IMR-90 (cell line): ENCODE data around the gene GRK2. TPM values are rescaled to one million over a fixed set of nuclear protein-coding genes. Genes with fewer than 3 reads are reported as not detected.

Source experiments
- ATAC-seq: fragments of 200-7000 bp; cut with Tn5 transposase; 2 replicates; pipeline ENCODE4 v1.9.1; 2020; ENCODE audit warnings: low read depth, mild to moderate bottlenecking, moderate library complexity
- BruUV-seq: library from RNA; stranded (reverse); fragments of 400-500 nt; replicated peaks from 2 replicates; lab custom pipeline; 2021; lab: Mats Ljungman, UMichigan
- CTCF ChIA-PET: fragments of 300-600 bp; formaldehyde crosslinking; extraction: SDS; loops from one replicate; lab custom pipeline; 2021; ENCODE audit warnings: antibody characterized with exemption; lab: Yijun Ruan, JAX
- POLR2A ChIA-PET: fragments of 300-600 bp; sonication (Branson Sonifier 250); formaldehyde crosslinking; loops from one replicate; lab custom pipeline; 2022; ENCODE audit warnings: antibody characterized with exemption; ENCODE audit not compliant: unreplicated experiment; lab: Charles Lee
- DNase-seq: peaks from one replicate; pipeline ENCODE4 v3.0.0; 2013
- H2AFZ ChIP-seq: replicated peaks from 2 replicates; pipeline ENCODE3; 2013; ENCODE audit warnings: low read length, mild to moderate bottlenecking; ENCODE audit not compliant: poor library complexity
- H2AK5ac ChIP-seq: 2 replicates; pipeline ENCODE4 v1.6.1; 2013; ENCODE audit warnings: low read depth, low read length, inconsistent platforms
- H2AK9ac ChIP-seq: replicated peaks from 2 replicates; pipeline ENCODE3; 2013; ENCODE audit warnings: mild to moderate bottlenecking, low read depth, low read length, moderate library complexity; ENCODE audit not compliant: poor library complexity
- H2BK120ac ChIP-seq: 2 replicates; pipeline ENCODE4 v1.6.1; 2013; ENCODE audit warnings: low read depth, low read length, inconsistent platforms
- H2BK15ac ChIP-seq: 3 replicates; pipeline ENCODE4 v1.6.1; 2013; ENCODE audit warnings: low read depth, low read length, inconsistent platforms
- H2BK20ac ChIP-seq: 2 replicates; pipeline ENCODE4 v1.6.1; 2013; ENCODE audit warnings: low read depth, mild to moderate bottlenecking, inconsistent platforms, low read length, moderate library complexity
- H2BK5ac ChIP-seq: 2 replicates; pipeline ENCODE4 v1.6.1; 2013; ENCODE audit warnings: mild to moderate bottlenecking, low read depth, low read length, inconsistent platforms; ENCODE audit not compliant: poor library complexity, severe bottlenecking
- H3K14ac ChIP-seq: replicated peaks from 2 replicates; pipeline ENCODE4 v1.6.1; 2013; ENCODE audit warnings: low read depth, low read length, inconsistent platforms
- H3K18ac ChIP-seq: 2 replicates; pipeline ENCODE4 v1.6.1; 2013; ENCODE audit warnings: low read depth, low read length, control low read depth
- H3K23ac ChIP-seq: 2 replicates; pipeline ENCODE4 v1.6.1; 2013; ENCODE audit warnings: low read depth, low read length, inconsistent platforms
- H3K27ac ChIP-seq: 2 replicates; pipeline ENCODE4 v1.5.1; 2013; ENCODE audit warnings: mild to moderate bottlenecking, control low read depth, low read length; ENCODE audit not compliant: insufficient read depth
- H3K27me3 ChIP-seq: 2 replicates; pipeline ENCODE4 v1.6.1; 2013; ENCODE audit warnings: low read length; ENCODE audit not compliant: control insufficient read depth, insufficient read depth
- H3K36me3 ChIP-seq: 2 replicates; pipeline ENCODE4 v1.6.1; 2013; ENCODE audit warnings: low read length, mixed read lengths; ENCODE audit not compliant: control insufficient read depth, insufficient read depth
- H3K4ac ChIP-seq: 2 replicates; pipeline ENCODE4 v1.6.1; 2013; ENCODE audit warnings: low read depth, low read length, inconsistent platforms
- H3K4me1 ChIP-seq: 2 replicates; pipeline ENCODE4 v1.6.1; 2013; ENCODE audit warnings: low read length, mixed read lengths; ENCODE audit not compliant: control insufficient read depth, insufficient read depth
- H3K4me2 ChIP-seq: 2 replicates; pipeline ENCODE4 v1.6.1; 2013; ENCODE audit warnings: low read depth, mild to moderate bottlenecking, control low read depth, low read length, moderate library complexity
- H3K4me3 ChIP-seq: 2 replicates; pipeline ENCODE4 v1.5.1; 2013; ENCODE audit warnings: low read depth, mild to moderate bottlenecking, control low read depth, low read length, moderate library complexity; ENCODE audit not compliant: insufficient read depth
- H3K56ac ChIP-seq: 2 replicates; pipeline ENCODE4 v1.6.1; 2013; ENCODE audit warnings: low read length, inconsistent platforms; ENCODE audit not compliant: insufficient read depth; ENCODE audit errors: extremely low read depth
- H3K79me1 ChIP-seq, 2 experiments: 2 replicates each; pipeline ENCODE4 v1.6.1; 2013; ENCODE audit warnings: low read length in 2 of 2, inconsistent platforms in 1 of 2, low read depth in 1 of 2
- H3K9ac ChIP-seq: 2 replicates; pipeline ENCODE4 v1.6.1; 2013; ENCODE audit warnings: low read depth, low read length, control low read depth
- H3K9me1 ChIP-seq: 2 replicates; pipeline ENCODE4 v1.6.1; 2013; ENCODE audit warnings: low read length, inconsistent platforms; ENCODE audit not compliant: insufficient read depth
- H3K9me3 ChIP-seq: 2 replicates; pipeline ENCODE4 v1.6.1; 2013; ENCODE audit warnings: low read length; ENCODE audit not compliant: control insufficient read depth, insufficient read depth
- H4K20me1 ChIP-seq: 2 replicates; pipeline ENCODE4 v1.6.1; 2013; ENCODE audit warnings: low read length, inconsistent platforms; ENCODE audit not compliant: insufficient read depth
- H4K5ac ChIP-seq: 2 replicates; pipeline ENCODE4 v1.6.1; 2013; ENCODE audit warnings: mild to moderate bottlenecking, low read depth, low read length, control low read depth
- H4K8ac ChIP-seq, 2 experiments: 2 replicates each; pipeline ENCODE4 v1.6.1; 2013; ENCODE audit warnings: low read depth in 2 of 2, low read length in 2 of 2, control low read depth in 1 of 2, inconsistent platforms in 1 of 2
- H4K91ac ChIP-seq: 2 replicates; pipeline ENCODE4 v1.6.1; 2013; ENCODE audit warnings: low read depth, low read length, inconsistent platforms; ENCODE audit not compliant: insufficient read depth
- FOS ChIP-seq: fragments of 150-350 bp; IDR thresholded peaks from 2 replicates; pipeline ENCODE4 v1.6.1; 2016; ENCODE audit warnings: low read depth, low read length
- RAD21 ChIP-seq: IDR thresholded peaks from 2 replicates; pipeline ENCODE4 v1.6.1; 2012; ENCODE audit warnings: low read length, improper control_type of control experiment
- RFX5 ChIP-seq: IDR thresholded peaks from 2 replicates; pipeline ENCODE4 v1.8.0; 2012; ENCODE audit warnings: low read depth, mild to moderate bottlenecking, low read length, moderate library complexity
- WGBS, 2 experiments: methylation state at CpG; one replicate each; pipeline versions ENCODE4 v1.1.5 to v1.1.7; 2013; ENCODE audit warnings: missing lambda C conversion rate in 2 of 2; ENCODE audit not compliant: insufficient read length in 1 of 2; ENCODE audit errors: extremely low coverage in 2 of 2; 5-methylcytosine and 5-hydroxymethylcytosine counted together
- dilution Hi-C: fragments of 300-500 bp; cut with HindIII; formaldehyde crosslinking; loops from one replicate; pipeline ENCODE4 v1.14.3; 2018; ENCODE audit warnings: low sequenced_read_pairs; ENCODE audit not compliant: unreplicated experiment
- in situ Hi-C: fragments of 300-500 bp; cut with MboI; formaldehyde crosslinking; loops from 3 replicates; pipeline ENCODE4 v1.14.3; 2019; ENCODE audit warnings: low sequenced_read_pairs, inconsistent platforms, mixed read lengths
- intact Hi-C: fragments of 100-400 bp; cut with micrococcal nuclease; formaldehyde crosslinking; loops from 2 replicates; pipeline ENCODE4 v1.10.0; 2022
- polyA plus RNA-seq, 3 experiments: library from polyadenylated mRNA; depleted of rRNA; stranded (reverse); fragments of >200 nt; gene quantifications; 2 replicates each; pipeline ENCODE4 v1.2.3, GENCODE V29; 2012; ENCODE audit warnings: low replicate concordance in 1 of 3
- total RNA-seq: library from RNA; depleted of rRNA; stranded (reverse); fragments of >200 nt; gene quantifications from 2 replicates; pipeline ENCODE4 v1.2.3, GENCODE V29; 2012
- TF ChIP-seq, protein P1 (sequence below): conservative IDR thresholded peaks from 2 replicates; pipeline ENCODE4 v1.5.1; 2012; ENCODE audit warnings: mild to moderate bottlenecking, low read depth, low read length, improper control_type of control experiment
- TF ChIP-seq, protein P2 (sequence below): fragments of 150-350 bp; IDR thresholded peaks from 2 replicates; pipeline ENCODE4 v1.6.1; 2017; ENCODE audit warnings: mild to moderate bottlenecking, antibody characterized with exemption, low read length, low read depth

GRK2 gene
- total and polyA plus RNA-seq, 2 of the 4 experiments (the other 2 are of a cell fraction), result 26.7 to 41.8 TPM

DNA sequence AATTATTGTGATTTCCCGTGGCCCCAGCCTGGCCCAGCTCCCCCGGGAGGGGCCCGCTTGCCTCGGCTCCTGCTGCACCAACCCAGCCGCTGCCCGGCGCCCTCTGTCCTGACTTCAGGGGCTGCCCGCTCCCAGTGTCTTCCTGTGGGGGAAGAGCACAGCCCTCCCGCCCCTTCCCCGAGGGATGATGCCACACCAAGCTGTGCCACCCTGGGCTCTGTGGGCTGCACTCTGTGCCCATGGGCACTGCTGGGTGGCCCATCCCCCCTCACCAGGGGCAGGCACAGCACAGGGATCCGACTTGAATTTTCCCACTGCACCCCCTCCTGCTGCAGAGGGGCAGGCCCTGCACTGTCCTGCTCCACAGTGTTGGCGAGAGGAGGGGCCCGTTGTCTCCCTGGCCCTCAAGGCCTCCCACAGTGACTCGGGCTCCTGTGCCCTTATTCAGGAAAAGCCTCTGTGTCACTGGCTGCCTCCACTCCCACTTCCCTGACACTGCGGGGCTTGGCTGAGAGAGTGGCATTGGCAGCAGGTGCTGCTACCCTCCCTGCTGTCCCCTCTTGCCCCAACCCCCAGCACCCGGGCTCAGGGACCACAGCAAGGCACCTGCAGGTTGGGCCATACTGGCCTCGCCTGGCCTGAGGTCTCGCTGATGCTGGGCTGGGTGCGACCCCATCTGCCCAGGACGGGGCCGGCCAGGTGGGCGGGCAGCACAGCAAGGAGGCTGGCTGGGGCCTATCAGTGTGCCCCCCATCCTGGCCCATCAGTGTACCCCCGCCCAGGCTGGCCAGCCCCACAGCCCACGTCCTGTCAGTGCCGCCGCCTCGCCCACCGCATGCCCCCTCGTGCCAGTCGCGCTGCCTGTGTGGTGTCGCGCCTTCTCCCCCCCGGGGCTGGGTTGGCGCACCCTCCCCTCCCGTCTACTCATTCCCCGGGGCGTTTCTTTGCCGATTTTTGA, 19.5 kb downstream of the GRK2 start:
- H3K79me1 ChIP-seq, result peaks cover 6 to 33% of the 10 kb centered on the region in 2 experiments; a peak in 3 of 4 replicates
- H2AK9ac ChIP-seq, result no peak overlapping the region
- H3K56ac ChIP-seq, result no peak overlapping the region
- H3K9me3 ChIP-seq, result no peaks in the 10 kb centered on the region
- CTCF ChIA-PET, result no interaction called here
- H2AFZ ChIP-seq, result no peak overlapping the region
- TF ChIP-seq RAD21, result no peak
- TF ChIP-seq, protein P1, sequence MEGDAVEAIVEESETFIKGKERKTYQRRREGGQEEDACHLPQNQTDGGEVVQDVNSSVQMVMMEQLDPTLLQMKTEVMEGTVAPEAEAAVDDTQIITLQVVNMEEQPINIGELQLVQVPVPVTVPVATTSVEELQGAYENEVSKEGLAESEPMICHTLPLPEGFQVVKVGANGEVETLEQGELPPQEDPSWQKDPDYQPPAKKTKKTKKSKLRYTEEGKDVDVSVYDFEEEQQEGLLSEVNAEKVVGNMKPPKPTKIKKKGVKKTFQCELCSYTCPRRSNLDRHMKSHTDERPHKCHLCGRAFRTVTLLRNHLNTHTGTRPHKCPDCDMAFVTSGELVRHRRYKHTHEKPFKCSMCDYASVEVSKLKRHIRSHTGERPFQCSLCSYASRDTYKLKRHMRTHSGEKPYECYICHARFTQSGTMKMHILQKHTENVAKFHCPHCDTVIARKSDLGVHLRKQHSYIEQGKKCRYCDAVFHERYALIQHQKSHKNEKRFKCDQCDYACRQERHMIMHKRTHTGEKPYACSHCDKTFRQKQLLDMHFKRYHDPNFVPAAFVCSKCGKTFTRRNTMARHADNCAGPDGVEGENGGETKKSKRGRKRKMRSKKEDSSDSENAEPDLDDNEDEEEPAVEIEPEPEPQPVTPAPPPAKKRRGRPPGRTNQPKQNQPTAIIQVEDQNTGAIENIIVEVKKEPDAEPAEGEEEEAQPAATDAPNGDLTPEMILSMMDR, result no peak
- TF ChIP-seq FOS, result no peak
- TF ChIP-seq RFX5, result no peak
- TF ChIP-seq, protein P2, sequence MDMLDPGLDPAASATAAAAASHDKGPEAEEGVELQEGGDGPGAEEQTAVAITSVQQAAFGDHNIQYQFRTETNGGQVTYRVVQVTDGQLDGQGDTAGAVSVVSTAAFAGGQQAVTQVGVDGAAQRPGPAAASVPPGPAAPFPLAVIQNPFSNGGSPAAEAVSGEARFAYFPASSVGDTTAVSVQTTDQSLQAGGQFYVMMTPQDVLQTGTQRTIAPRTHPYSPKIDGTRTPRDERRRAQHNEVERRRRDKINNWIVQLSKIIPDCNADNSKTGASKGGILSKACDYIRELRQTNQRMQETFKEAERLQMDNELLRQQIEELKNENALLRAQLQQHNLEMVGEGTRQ, result no peak
- no peak overlapping the region for H2BK5ac ChIP-seq
- H3K27ac ChIP-seq, result no peak overlapping the region
- H4K5ac ChIP-seq, result no peak overlapping the region
- no peak overlapping the region for H3K4me2 ChIP-seq
- H3K18ac ChIP-seq, result no peak overlapping the region
- TSS peak; percentile 60 for BruUV-seq
- in situ Hi-C loops (no loop called here), intact Hi-C loops (no loop called here), dilution Hi-C loops (no loop called here)
- peaks cover 15% of the 10 kb centered on the region for H3K4me1 ChIP-seq
- DNase-seq (no peak), ATAC-seq (no peak)
- no peak overlapping the region for H2BK15ac ChIP-seq
- H4K20me1 ChIP-seq, result no peaks in the 10 kb centered on the region; the same call in 1 of the 2 replicates
- no peak overlapping the region for H3K4ac ChIP-seq
- WGBS, 2 experiments, result 98% methylated on average over 6 of the region's 39 CpGs; no CpG with 5 or more reads in 1 of the 2 experiments
- POLR2A ChIA-PET, result no interaction called here
- peaks cover 58% of the 10 kb centered on the region for H3K36me3 ChIP-seq
- H3K27me3 ChIP-seq, result no peaks in the 10 kb centered on the region
- no peak overlapping the region for H3K14ac ChIP-seq
- no peak overlapping the region for H2BK120ac ChIP-seq
- H2AK5ac ChIP-seq, result no peak overlapping the region
- H2BK20ac ChIP-seq, result no peak overlapping the region
- no peak overlapping the region for H3K4me3 ChIP-seq
- no peak overlapping the region for H4K8ac ChIP-seq
- H3K9ac ChIP-seq, result no peak overlapping the region
- no peak overlapping the region for H4K91ac ChIP-seq
- H3K9me1 ChIP-seq, result peaks cover 15% of the 10 kb centered on the region; the same call in 1 of the 2 replicates
- H3K23ac ChIP-seq, result no peak overlapping the region
